Smooth muscle cell of trachea (primary cell): ENCODE results near the gene PLA2G4E. TPM values are rescaled to one million over a fixed set of nuclear protein-coding genes. Genes with fewer than 3 reads are reported as not detected.

Experiments used
- total RNA-seq: library from RNA; depleted of rRNA; stranded (reverse); fragments of >200 nt; gene quantifications from 2 replicates; pipeline ENCODE4 v1.2.1, GENCODE V29; 2014

The PLA2G4E gene
- total RNA-seq: under 0.01 TPM in 1 of 2 replicates, not detected in the other

GRCh38 chr15:42020713-42021273 is at the start of gene PLA2G4E:
Gene PLA2G4E, minus strand, starts transcription at chr15:42021042. Its CDS starts 12 bp downstream, at chr15:42021030.

GRCh38 chr15:41972253-41973242 is 48.3 kb downstream of the PLA2G4E start, which contains the start of gene EHD4:
Gene EHD4, minus strand, starts transcription at chr15:41972557. Its CDS starts 63 bp downstream, at chr15:41972494.

Other genes with a start within 250 kb of the PLA2G4E start
- gene MAPKBP1, start 246.6 kb downstream of the PLA2G4E start, total RNA-seq: 24.3 and 24.9 TPM in 2 replicates
- 5.0 and 5.8 TPM in 2 replicates for gene JMJD7, start 192.9 kb downstream of the PLA2G4E start, total RNA-seq
- 0.83 and 10.8 TPM in 2 replicates for gene PLA2G4B, start 182.2 kb downstream of the PLA2G4E start, total RNA-seq
- 0.29 and 0.83 TPM in 2 replicates for gene SPTBN5, start 127.0 kb downstream of the PLA2G4E start, total RNA-seq
- 20.8 and 22.8 TPM in 2 replicates for gene EHD4, start 48.5 kb downstream of the PLA2G4E start, total RNA-seq
- not detected in 2 replicates for gene PLA2G4D, start 73.5 kb upstream of the PLA2G4E start, total RNA-seq
- under 0.01 TPM in 1 of 2 replicates, not detected in the other for gene PLA2G4F, start 135.6 kb upstream of the PLA2G4E start, total RNA-seq
- gene VPS39, start 187.3 kb upstream of the PLA2G4E start, total RNA-seq: 77.6 and 79.1 TPM in 2 replicates